ENCODE measurements around the gene IKZF2.
"Not testable (repeated sequence)": the region's sequence is repeated elsewhere in the genome, so short reads cannot be mapped to it uniquely, and the experiment has no call there.

Gene IKZF2

DNA sequence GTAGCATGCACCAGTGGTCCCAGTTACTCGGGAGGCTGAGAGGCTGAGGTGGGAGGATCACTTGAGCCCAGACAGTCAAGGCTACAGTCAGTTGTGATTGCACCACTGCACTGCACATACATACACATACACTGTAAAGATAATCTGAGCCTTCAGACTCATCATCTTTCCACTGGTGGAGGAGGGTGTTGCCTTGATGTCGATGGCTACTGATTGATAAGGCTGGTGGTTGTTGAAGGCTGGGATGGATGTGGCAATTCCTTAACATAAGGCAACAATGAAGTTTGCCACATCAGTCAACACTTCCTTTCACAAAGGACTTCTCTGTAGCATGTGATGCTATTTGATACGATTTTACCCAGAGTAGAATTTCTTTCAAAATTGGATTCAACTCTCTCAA, 118.8 kb downstream of the IKZF2 start:
- Histone ChIP-seq H3K9me3 (replicated peaks; ENCODE audit: insufficient read depth, low read length) (no peaks in the 10 kb centered on the region), H3K4me2 (ENCODE audit: low read depth, low read length) (no peak overlapping the region), H3K9ac (ENCODE audit: low read length) (no peak overlapping the region), H3K9me2 (replicated peaks; ENCODE audit: insufficient read depth, low read length) (no peaks in the 10 kb centered on the region; the same call in 1 of the 2 replicates), H2AFZ (ENCODE audit: low read length) (no peak overlapping the region), H3F3A (ENCODE audit: insufficient read depth, low read length) (no peaks in the 10 kb centered on the region), H3K79me2 (ENCODE audit: low read length) (no peaks in the 10 kb centered on the region), H4K20me1 (ENCODE audit: insufficient read depth, low read length) (no peaks in the 10 kb centered on the region), H3K36me3 (replicated peaks; ENCODE audit: insufficient read depth, low read length) (no peaks in the 10 kb centered on the region), H3K27me3 (replicated peaks; ENCODE audit: insufficient read depth, low read length) (no peaks in the 10 kb centered on the region), H3K4me3 (ENCODE audit: low read length) (no peak overlapping the region), H3K27ac (ENCODE audit: low read length) (no peak overlapping the region), H3K4me1 (ENCODE audit: low read length) (no peaks in the 10 kb centered on the region)
- DNase-seq, result no peak
- TF ChIP-seq EZH2 (optimal IDR thresholded peaks at IDR 0.05; ENCODE audit: low read depth, low read length) (no peak), CTCF (IDR thresholded peaks at IDR 0.05; ENCODE audit: low read length) (no peak), EZH2phosphoT487 (IDR thresholded peaks at IDR 0.05; ENCODE audit: low read length) (no peak)

DNA sequence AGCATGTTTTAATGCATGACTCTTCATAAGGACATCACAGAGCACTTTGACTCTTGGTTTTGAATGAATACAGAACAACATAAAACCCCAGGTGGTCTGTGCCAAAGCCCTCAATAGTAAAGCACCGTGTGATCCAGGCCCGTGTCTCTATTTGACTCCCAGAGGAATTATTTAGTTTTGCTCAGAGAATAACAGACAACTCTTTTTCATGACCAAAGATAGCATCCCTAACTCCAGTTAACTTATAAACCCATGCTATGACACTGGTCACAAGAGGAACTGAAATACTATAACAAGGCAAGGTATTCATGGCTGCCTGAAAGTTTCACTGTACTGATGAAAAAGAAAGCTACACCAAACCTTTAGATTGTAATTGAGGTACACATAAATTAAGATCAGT, 128.4 kb downstream of the IKZF2 start:
- H3K4me3 ChIP-seq (ENCODE audit: low read length), result no peak overlapping the region
- no peaks in the 10 kb centered on the region for H3F3A ChIP-seq (ENCODE audit: insufficient read depth, low read length)
- TF ChIP-seq EZH2 (optimal IDR thresholded peaks at IDR 0.05; ENCODE audit: low read depth, low read length) (no peak), EZH2phosphoT487 (IDR thresholded peaks at IDR 0.05; ENCODE audit: low read length) (no peak), CTCF (IDR thresholded peaks at IDR 0.05; ENCODE audit: low read length) (no peak)
- no peaks in the 10 kb centered on the region; the same call in 1 of the 2 replicates for H3K9me2 ChIP-seq (replicated peaks; ENCODE audit: insufficient read depth, low read length)
- H3K79me2 ChIP-seq (ENCODE audit: low read length), result no peaks in the 10 kb centered on the region
- H3K36me3 ChIP-seq (replicated peaks; ENCODE audit: insufficient read depth, low read length), result no peaks in the 10 kb centered on the region
- H3K9ac ChIP-seq (ENCODE audit: low read length), result no peak overlapping the region
- H3K27me3 ChIP-seq (replicated peaks; ENCODE audit: insufficient read depth, low read length), result no peaks in the 10 kb centered on the region
- H3K9me3 ChIP-seq (replicated peaks; ENCODE audit: insufficient read depth, low read length), result no peaks in the 10 kb centered on the region
- no peak overlapping the region for H2AFZ ChIP-seq (ENCODE audit: low read length)
- H3K4me1 ChIP-seq (ENCODE audit: low read length), result no peaks in the 10 kb centered on the region
- no peaks in the 10 kb centered on the region for H4K20me1 ChIP-seq (ENCODE audit: insufficient read depth, low read length)
- no peak for DNase-seq
- no peak overlapping the region for H3K4me2 ChIP-seq (ENCODE audit: low read depth, low read length)
- H3K27ac ChIP-seq (ENCODE audit: low read length), result no peak overlapping the region

- Histone ChIP-seq H3K4me3 (ENCODE audit: low read length) (no peak overlapping the region), H3K9me3 (replicated peaks; ENCODE audit: insufficient read depth, low read length) (no peaks in the 10 kb centered on the region), H3K9ac (ENCODE audit: low read length) (no peak overlapping the region), H3K27ac (ENCODE audit: low read length) (no peak overlapping the region), H3K4me1 (ENCODE audit: low read length) (no peaks in the 10 kb centered on the region), H2AFZ (ENCODE audit: low read length) (no peak overlapping the region), H3K79me2 (ENCODE audit: low read length) (no peaks in the 10 kb centered on the region), H3K27me3 (replicated peaks; ENCODE audit: insufficient read depth, low read length) (no peaks in the 10 kb centered on the region), H3K4me2 (ENCODE audit: low read depth, low read length) (no peak overlapping the region), H3K36me3 (replicated peaks; ENCODE audit: insufficient read depth, low read length) (no peaks in the 10 kb centered on the region), H4K20me1 (ENCODE audit: insufficient read depth, low read length) (no peaks in the 10 kb centered on the region), H3F3A (ENCODE audit: insufficient read depth, low read length) (no peaks in the 10 kb centered on the region), H3K9me2 (replicated peaks; ENCODE audit: insufficient read depth, low read length) (no peaks in the 10 kb centered on the region)
- no peak for DNase-seq
- TF ChIP-seq CTCF (IDR thresholded peaks at IDR 0.05; ENCODE audit: low read length) (no peak), EZH2phosphoT487 (IDR thresholded peaks at IDR 0.05; ENCODE audit: low read length) (no peak), EZH2 (optimal IDR thresholded peaks at IDR 0.05; ENCODE audit: low read depth, low read length) (no peak)
These were observed 129.2 kb downstream of the IKZF2 start for GRCh38 chr2:213021971-213022899.

DNA sequence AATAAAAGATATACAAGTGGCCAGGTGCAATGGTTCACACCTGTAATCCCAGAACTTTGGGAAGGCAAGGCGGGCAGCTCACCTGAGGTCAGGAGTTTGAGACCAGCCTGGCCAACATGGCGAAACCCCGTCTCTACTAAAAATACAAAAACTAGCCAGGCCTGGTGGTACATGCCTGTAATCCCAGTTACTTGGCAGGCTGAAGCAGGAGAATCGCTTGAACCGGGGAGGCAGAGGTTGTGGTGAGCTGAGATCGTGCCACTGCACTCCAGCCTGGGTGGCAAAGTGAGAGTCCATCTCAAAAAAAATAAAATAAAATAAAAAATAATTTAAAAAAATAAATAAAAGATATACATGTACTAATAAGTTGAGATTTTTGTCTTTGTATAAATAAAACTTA, 130.5 kb downstream of the IKZF2 start:
- H3K79me2 ChIP-seq (ENCODE audit: low read length); H3K27ac ChIP-seq (ENCODE audit: low read length); H3F3A ChIP-seq (ENCODE audit: insufficient read depth, low read length); H3K9ac ChIP-seq (ENCODE audit: low read length); H3K27me3 ChIP-seq (replicated peaks; ENCODE audit: insufficient read depth, low read length); H4K20me1 ChIP-seq (ENCODE audit: insufficient read depth, low read length); H2AFZ ChIP-seq (ENCODE audit: low read length); H3K9me3 ChIP-seq (replicated peaks; ENCODE audit: insufficient read depth, low read length); H3K4me3 ChIP-seq (ENCODE audit: low read length); H3K4me2 ChIP-seq (ENCODE audit: low read depth, low read length); H3K9me2 ChIP-seq (replicated peaks; ENCODE audit: insufficient read depth, low read length); H3K4me1 ChIP-seq (ENCODE audit: low read length); H3K36me3 ChIP-seq (replicated peaks; ENCODE audit: insufficient read depth, low read length); DNase-seq: not testable (repeated sequence)

Measured in MM.1S (cell line).